ENCODE data around the gene DAB1. TPM values are rescaled to one million over a fixed set of nuclear protein-coding genes. Genes with fewer than 3 reads are reported as not detected.
"Not testable (repeated sequence)": the region's sequence is repeated elsewhere in the genome, so short reads cannot be mapped to it uniquely, and the experiment has no call there.

The DAB1 gene
- total RNA-seq, 4 donors from 2014 or later, result 0.48 to 1.1 (median 0.70) TPM

- DNase-seq (ENCODE audit: low spot score) (no peak), ATAC-seq (ENCODE audit: low FRiP score) (peak; percentile 55)
- no peak for TF ChIP-seq CTCF (IDR thresholded peaks at IDR 0.05)
These were observed 334.6 kb downstream of the DAB1 start for GRCh38 chr1:57089221-57089620.

GRCh38 chr1:57088653-57089052, 335.2 kb downstream of the DAB1 start:
- TF ChIP-seq CTCF (IDR thresholded peaks at IDR 0.05), result no peak
- ATAC-seq (ENCODE audit: low FRiP score), result no peak
- no peak for DNase-seq (ENCODE audit: low spot score)

GRCh38 chr1:57087660-57088059, 336.2 kb downstream of the DAB1 start:
- not testable (repeated sequence) for DNase-seq (ENCODE audit: low spot score); ATAC-seq (ENCODE audit: low FRiP score)

- ATAC-seq (ENCODE audit: low FRiP score) (no peak), DNase-seq (ENCODE audit: low spot score) (no peak)
- TF ChIP-seq CTCF (IDR thresholded peaks at IDR 0.05), result no peak
These were observed 337.7 kb downstream of the DAB1 start for GRCh38 chr1:57086154-57086553.

GRCh38 chr1:57084701-57085100, 339.2 kb downstream of the DAB1 start:
- no peak for ATAC-seq (ENCODE audit: low FRiP score)
- no peak for DNase-seq (ENCODE audit: low spot score)
- no peak for TF ChIP-seq CTCF (IDR thresholded peaks at IDR 0.05)

GRCh38 chr1:57082711-57083439, 341.0 kb downstream of the DAB1 start:
- no peak for ATAC-seq (ENCODE audit: low FRiP score)
- no peak for TF ChIP-seq CTCF (IDR thresholded peaks at IDR 0.05)
- no peak for DNase-seq (ENCODE audit: low spot score)

GRCh38 chr1:57079454-57080157, 344.3 kb downstream of the DAB1 start:
- TF ChIP-seq CTCF (IDR thresholded peaks at IDR 0.05), result no peak
- ATAC-seq (ENCODE audit: low FRiP score) (no peak), DNase-seq (ENCODE audit: low spot score) (no peak)

Measured in omental fat pad (tissue), 4 donors.